ENCODE results near the gene PRIMA1. TPM values are rescaled to one million over a fixed set of nuclear protein-coding genes. Genes with fewer than 3 reads are reported as not detected.

PRIMA1 gene
- total RNA-seq, 1 donor from 2014 or later, result not detected

DNA sequence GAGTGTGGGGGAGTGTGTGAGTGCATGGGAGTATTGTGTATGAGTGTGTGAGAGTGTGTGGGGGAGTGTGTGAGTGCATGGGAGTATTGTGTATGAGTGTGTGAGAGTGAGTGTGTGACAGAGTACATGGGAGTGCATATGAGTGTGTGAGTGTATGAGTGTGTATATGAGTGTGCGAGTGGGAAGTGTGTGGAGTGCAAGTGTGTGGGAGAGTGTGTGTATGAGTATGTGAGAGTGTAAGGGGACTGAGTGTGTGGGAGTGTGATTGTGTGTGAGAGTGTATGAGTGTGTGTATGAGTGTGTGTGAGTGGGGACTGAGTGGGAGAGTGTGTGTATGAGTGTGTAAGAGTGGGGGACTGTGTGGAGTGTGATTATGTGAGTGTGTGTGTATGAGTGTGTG lies 40.7 kb downstream of the PRIMA1 start:
- no peak overlapping the region for H3K27ac Mint-ChIP-seq (ENCODE audit: unreplicated experiment)
- TF ChIP-seq, protein P1, sequence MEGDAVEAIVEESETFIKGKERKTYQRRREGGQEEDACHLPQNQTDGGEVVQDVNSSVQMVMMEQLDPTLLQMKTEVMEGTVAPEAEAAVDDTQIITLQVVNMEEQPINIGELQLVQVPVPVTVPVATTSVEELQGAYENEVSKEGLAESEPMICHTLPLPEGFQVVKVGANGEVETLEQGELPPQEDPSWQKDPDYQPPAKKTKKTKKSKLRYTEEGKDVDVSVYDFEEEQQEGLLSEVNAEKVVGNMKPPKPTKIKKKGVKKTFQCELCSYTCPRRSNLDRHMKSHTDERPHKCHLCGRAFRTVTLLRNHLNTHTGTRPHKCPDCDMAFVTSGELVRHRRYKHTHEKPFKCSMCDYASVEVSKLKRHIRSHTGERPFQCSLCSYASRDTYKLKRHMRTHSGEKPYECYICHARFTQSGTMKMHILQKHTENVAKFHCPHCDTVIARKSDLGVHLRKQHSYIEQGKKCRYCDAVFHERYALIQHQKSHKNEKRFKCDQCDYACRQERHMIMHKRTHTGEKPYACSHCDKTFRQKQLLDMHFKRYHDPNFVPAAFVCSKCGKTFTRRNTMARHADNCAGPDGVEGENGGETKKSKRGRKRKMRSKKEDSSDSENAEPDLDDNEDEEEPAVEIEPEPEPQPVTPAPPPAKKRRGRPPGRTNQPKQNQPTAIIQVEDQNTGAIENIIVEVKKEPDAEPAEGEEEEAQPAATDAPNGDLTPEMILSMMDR (IDR thresholded peaks at IDR 0.05), result no peak
- H3K4me1 Mint-ChIP-seq (ENCODE audit: low read depth), result no peaks in the 10 kb centered on the region
- no peak overlapping the region for H3K4me3 Mint-ChIP-seq (ENCODE audit: unreplicated experiment)
- no peak for DNase-seq (ENCODE audit: low spot score)
- H3K36me3 Mint-ChIP-seq (ENCODE audit: low read depth), result no peaks in the 10 kb centered on the region
- no peaks in the 10 kb centered on the region for H3K9me3 Mint-ChIP-seq (ENCODE audit: low read depth)
- H3K27me3 Mint-ChIP-seq (ENCODE audit: low read depth), result peaks cover 7% of the 10 kb centered on the region

DNA sequence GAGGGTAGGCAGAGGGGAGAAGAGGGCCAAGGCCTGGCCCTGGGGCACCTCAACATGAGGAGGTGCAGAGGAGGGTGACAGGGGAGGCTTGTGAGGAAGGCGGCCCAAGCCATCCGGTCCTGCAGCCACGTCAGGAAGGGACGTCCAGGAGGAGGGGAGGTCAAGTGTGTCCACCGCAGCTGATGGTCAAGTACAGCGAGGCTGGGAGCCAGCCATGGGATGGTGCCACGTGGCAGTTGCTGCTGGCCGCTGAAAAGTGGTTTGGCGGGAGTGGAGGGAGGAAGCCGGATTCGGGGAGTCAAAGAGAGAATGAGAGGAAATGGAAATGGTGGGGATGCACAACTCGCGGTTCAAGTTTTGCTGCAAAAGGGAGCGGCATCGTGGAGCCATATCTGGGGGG lies 41.2 kb downstream of the PRIMA1 start:
- Mint-ChIP-seq H3K9me3 (ENCODE audit: low read depth) (no peaks in the 10 kb centered on the region), H3K27me3 (ENCODE audit: low read depth) (peaks cover 7% of the 10 kb centered on the region), H3K4me1 (ENCODE audit: low read depth) (no peaks in the 10 kb centered on the region), H3K27ac (ENCODE audit: unreplicated experiment) (no peak overlapping the region), H3K4me3 (ENCODE audit: unreplicated experiment) (no peak overlapping the region), H3K36me3 (ENCODE audit: low read depth) (no peaks in the 10 kb centered on the region)
- DNase-seq (ENCODE audit: low spot score), result no peak
- TF ChIP-seq, protein P1 (IDR thresholded peaks at IDR 0.05), result no peak

DNA sequence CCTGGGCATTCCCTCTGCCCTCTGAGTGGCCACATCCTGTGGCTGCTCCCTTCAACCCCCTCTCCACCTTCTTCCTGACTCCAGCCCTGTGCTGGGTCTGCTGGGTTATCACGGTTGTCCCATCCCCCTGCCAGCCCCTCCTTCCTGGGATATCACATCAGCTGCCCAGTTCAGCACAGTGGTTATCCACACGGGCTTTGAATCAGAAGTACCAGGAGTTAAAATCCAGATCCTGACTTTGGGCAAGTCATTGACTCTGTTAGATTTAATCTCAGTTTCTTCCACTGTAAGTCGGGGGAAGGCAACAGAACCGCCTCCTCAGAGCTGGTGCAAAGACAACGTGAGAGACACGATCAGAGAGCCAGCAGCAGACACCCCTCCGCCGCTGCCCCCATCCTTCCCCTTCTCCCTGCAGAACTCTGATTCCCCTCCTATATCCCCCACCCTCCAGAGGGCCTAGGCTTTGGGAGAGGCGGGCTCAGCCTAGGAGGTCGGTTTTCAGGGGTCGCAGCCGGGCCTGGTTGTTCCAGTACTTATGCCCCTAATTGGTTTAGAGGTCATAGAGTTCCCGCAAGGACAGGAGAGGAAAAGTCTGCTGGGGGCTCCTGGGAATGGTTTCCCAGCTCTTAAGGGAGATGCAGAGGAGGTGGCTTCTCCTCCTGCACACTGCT lies 42.5 kb downstream of the PRIMA1 start:
- Mint-ChIP-seq H3K9me3 (ENCODE audit: low read depth) (no peaks in the 10 kb centered on the region), H3K36me3 (ENCODE audit: low read depth) (no peaks in the 10 kb centered on the region), H3K27me3 (ENCODE audit: low read depth) (peaks cover 12% of the 10 kb centered on the region), H3K27ac (ENCODE audit: unreplicated experiment) (no peak overlapping the region), H3K4me1 (ENCODE audit: low read depth) (no peaks in the 10 kb centered on the region), H3K4me3 (ENCODE audit: unreplicated experiment) (no peak overlapping the region)
- DNase-seq (ENCODE audit: low spot score), result no peak
- TF ChIP-seq, protein P1 (IDR thresholded peaks at IDR 0.05), result no peak

DNA sequence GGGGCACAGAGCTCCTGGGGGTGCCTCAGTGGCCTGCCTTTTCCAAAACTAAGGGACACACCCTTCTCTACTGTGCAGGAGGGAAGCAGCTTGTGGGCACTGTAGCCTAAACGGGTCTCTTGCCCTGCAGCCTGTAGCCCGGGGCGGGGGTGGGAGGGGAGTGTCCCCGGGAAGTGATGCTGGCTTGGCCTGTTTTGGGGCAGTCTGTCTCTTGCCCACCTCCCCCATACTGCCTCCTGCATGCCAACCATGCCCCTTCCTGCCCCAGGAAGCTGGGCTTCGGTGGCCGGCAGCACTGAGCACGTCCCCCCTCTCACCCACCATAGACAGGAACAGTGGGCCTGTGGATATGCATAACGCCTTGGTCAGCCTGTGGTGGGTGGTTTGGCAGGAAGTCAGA lies 43.4 kb downstream of the PRIMA1 start:
- Mint-ChIP-seq H3K9me3 (ENCODE audit: low read depth) (no peaks in the 10 kb centered on the region), H3K36me3 (ENCODE audit: low read depth) (no peaks in the 10 kb centered on the region), H3K27ac (ENCODE audit: unreplicated experiment) (no peak overlapping the region), H3K4me1 (ENCODE audit: low read depth) (no peaks in the 10 kb centered on the region), H3K27me3 (ENCODE audit: low read depth) (peaks cover 12% of the 10 kb centered on the region), H3K4me3 (ENCODE audit: unreplicated experiment) (no peak overlapping the region)
- TF ChIP-seq, protein P1 (IDR thresholded peaks at IDR 0.05), result no peak
- DNase-seq (ENCODE audit: low spot score), result no peak

DNA sequence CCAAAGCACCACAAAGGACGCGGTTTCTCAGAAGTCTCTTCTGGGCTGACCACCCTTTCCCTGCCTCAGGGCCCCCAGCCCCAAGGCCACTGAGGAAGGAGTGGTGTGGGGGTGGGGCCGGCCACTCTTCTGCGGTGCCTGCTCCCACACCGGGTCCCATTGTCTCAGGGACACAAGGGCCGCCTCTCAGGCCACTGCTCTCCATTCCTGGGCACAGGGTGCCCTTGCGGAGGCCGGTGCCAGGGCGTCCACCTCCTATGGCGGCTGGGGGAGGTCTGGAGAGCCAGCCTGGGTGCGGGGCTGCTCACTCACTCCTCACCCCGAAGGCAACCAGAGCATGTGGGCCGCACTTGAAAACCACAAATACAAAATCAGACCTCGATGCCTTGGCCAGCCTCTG lies 44.1 kb downstream of the PRIMA1 start:
- Mint-ChIP-seq H3K27ac (ENCODE audit: unreplicated experiment) (no peak overlapping the region), H3K36me3 (ENCODE audit: low read depth) (no peaks in the 10 kb centered on the region)
- DNase-seq (ENCODE audit: low spot score), result no peak

More for the DNA sequence above, 44.1 kb downstream of the PRIMA1 start:
- H3K4me3 Mint-ChIP-seq (ENCODE audit: unreplicated experiment), result no peak overlapping the region
- TF ChIP-seq, protein P1 (IDR thresholded peaks at IDR 0.05), result no peak
- H3K27me3 Mint-ChIP-seq (ENCODE audit: low read depth), result peaks cover 16% of the 10 kb centered on the region
- H3K9me3 Mint-ChIP-seq (ENCODE audit: low read depth), result no peaks in the 10 kb centered on the region
- no peaks in the 10 kb centered on the region for H3K4me1 Mint-ChIP-seq (ENCODE audit: low read depth)

Data from chondrocyte (in vitro differentiated cells).